ENCODE data around the gene ING5.
"Not testable (repeated sequence)": the region's sequence is repeated elsewhere in the genome, so short reads cannot be mapped to it uniquely, and the experiment has no call there.

The ING5 gene

DNA sequence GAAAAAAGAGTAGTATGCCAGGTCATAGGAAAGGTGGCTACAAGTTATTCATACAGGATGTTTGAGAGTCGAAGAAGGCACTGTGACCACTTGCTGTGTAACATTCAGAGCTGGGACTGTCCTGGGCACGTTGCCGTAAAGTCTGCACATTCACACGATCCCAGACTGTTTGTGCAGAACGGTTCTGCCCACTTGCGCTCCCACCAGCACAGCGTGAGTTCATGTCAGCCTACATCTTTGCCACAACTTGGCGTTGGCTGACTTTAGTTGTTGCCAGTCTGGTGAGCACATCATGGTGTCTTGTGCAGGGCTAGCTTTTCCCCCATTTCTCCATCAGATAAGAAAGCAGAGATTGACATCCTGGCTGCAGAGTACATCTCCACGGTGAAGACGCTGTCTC, 7.0 kb downstream of the ING5 start:
- no peak for DNase-seq

DNA sequence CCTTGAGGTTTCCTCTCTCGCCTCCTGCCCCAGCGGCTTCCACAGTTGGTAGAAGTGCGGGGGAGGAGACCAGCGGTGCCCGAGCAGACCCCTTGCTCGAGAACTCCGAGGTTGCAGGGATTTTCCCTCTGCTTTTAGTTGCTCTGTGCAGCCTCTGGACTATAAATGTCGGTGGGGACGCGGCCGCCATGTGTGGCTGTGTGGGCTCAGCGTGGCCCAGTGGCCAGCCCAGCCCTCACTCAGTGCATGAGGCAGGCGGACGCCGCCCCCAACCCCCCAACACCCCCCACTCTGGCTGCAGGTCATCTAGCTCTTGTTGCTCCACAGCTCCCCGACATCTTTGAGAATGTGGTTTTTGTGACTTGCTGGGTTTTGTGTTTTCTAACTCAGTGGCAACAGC, 17.3 kb downstream of the ING5 start:
- DNase-seq: no peak

GRCh38 chr2:241720099-241720498, 18.3 kb downstream of the ING5 start:
- no peak for DNase-seq

- no peak for DNase-seq
Observed at GRCh38 chr2:241720560-241720959, 18.7 kb downstream of the ING5 start.

- no peak for DNase-seq
Observed at GRCh38 chr2:241721852-241722251, 20.0 kb downstream of the ING5 start.

- DNase-seq: no peak
Observed at GRCh38 chr2:241722896-241723454, 21.1 kb downstream of the ING5 start.

GRCh38 chr2:241724259-241724974, 22.6 kb downstream of the ING5 start:
- no peak for DNase-seq

- no peak for DNase-seq
Observed at GRCh38 chr2:241724975-241725870, 23.4 kb downstream of the ING5 start.

GRCh38 chr2:241726459-241726858, 24.6 kb downstream of the ING5 start:
- DNase-seq: no peak

GRCh38 chr2:241728000-241728399, 26.2 kb downstream of the ING5 start:
- no peak for DNase-seq

DNA sequence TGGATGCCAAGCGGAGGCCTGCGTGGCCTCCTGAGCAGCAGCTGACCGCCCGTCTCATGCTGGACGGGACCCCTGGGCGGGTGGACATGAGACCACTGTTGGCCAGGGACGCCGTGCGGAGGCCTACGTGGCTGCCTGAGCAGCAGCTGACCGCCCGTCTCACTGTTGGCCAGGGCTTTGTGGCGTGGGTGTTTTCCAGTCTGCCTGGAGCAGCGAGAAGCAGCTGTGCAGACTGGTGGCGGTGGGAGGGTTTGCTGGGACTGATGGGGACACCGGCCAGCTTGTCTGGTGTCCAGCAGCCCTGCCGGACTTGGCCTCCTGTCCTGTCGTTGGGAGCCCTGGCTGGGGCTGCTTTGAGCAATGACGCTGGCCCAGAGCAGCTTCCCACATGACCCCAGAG, 26.8 kb downstream of the ING5 start:
- no peak for DNase-seq

GRCh38 chr2:241729868-241730267, 28.0 kb downstream of the ING5 start:
- no peak for DNase-seq

DNA sequence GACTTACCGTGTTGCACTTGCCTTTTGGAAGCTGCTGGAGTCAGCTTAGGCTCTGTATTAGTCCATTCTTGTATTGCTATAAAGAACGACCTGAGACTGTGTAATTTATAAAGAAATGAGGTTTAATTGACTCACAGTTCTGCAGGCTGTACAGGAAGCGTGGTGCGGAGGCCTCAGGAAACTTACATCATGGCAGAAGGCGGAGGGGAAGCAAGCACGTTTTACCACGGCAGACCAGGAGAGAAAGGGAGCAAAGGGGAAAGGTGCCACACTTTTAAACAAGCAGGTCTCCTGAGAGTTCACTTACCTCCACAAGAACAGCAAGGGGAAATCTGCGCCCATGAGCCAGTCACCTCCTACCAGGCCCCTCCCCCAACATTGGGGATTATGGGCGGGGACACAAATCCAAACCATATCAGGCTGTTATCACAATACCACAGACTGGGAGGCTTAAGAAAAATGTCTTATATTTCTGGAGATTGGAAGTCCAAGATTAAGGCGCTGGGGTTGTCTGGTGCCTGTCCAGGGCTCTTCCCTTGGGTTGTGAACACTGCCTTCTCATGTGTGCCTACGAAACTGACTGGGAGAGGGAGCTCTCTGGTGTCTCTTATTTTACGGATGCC, 28.9 kb downstream of the ING5 start:
- no peak for DNase-seq

GRCh38 chr2:241732513-241733186, 30.8 kb downstream of the ING5 start:
- not testable (repeated sequence) for DNase-seq

DNA sequence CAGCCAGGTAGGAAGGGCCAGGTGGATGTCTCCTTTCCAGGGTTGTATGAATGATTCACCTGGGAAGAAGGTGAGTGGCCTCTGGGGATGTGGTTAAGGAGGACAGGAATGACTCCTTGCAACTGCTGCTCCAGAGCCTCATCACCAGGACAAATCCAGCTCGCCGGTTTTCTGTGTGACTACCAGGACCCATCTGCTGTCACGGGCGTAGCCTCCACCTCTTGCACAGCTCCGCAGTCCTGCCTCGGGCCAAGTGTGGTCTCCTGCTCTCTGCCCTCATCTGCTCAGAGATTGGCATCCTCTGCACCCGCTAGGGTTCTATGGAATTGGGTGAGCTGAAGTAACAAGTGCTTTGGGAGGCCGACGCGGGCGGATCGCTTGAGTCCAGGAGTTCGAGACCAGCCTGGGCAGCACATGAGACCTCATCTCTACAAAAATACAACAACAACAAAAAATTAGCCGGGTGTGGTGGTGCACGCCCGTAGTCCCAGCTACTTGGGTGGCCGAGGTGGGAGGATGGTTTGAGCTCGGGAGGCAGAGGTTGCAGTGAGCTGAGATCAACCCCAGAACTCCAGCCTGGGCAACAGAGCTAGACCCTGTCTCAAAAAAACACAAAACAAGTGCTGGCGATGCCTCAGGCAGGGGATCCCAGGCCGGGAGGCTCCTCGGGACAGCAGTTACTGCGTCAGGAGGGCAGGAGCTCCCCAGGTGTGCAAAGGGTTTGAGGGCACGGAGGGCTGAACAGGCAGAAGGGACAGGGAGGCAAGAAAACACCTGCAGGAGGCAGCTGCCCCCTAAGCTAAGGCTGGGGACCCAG, 31.8 kb downstream of the ING5 start:
- DNase-seq: no peak

- no peak for DNase-seq
Observed at GRCh38 chr2:241734208-241734466, 32.3 kb downstream of the ING5 start.

GRCh38 chr2:241734467-241735208, 32.8 kb downstream of the ING5 start, which contains the start of gene D2HGDH:
Gene D2HGDH, plus strand, starts transcription at chr2:241734630. Its CDS starts 595 bp downstream, at chr2:241735225.
- peak; percentile 15 for DNase-seq

DNA sequence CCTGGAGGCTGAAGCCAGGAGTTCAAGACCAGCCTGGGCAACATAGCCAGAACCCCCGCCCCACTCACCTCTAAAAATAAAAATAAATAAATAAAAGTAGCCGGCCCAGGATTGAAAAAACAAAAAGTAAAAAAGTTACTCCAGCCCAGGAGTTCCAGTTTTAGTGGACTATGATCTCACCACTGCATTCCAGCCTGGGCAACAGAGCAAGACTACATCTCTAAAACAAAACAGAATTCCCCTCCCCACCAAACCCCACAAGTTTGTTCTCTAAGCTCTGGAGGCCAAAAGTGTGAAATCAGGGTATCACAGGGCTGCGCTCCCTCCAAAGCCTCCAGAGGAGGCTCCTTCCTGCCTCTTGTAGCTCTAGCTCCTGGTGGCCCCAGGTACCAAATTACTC, 34.3 kb downstream of the ING5 start:
- DNase-seq: no peak

- no peak for DNase-seq
Observed at GRCh38 chr2:241738040-241738686, 36.3 kb downstream of the ING5 start.

DNA sequence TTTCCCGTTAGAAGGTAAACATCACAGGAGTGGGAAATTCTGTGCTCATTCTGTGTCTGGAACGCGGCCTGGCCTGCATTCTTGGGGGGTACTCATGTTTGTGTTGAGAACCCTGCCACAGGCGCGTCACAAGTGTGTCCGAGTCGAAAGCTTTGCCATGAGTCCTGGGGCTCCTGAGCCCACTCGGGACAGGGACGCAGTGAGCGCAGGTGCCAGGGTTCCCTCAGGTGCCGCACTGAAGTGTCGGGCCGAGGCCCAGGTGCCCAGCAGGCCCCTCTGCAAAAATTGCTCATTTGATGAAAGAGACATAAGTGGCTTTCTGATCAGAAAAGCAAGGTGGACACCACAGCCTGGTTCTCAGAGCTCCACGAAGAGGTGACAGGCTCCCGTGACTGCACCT, 37.3 kb downstream of the ING5 start:
- DNase-seq: no peak

- DNase-seq: no peak
Observed at GRCh38 chr2:241739651-241740050, 37.8 kb downstream of the ING5 start.
